Jurkat, Clone E6-1 (cell line): Measurements from ENCODE around the gene ZCCHC7.
"Not testable (repeated sequence)": the region's sequence is repeated elsewhere in the genome, so short reads cannot be mapped to it uniquely, and the experiment has no call there.

Source experiments
- DNase-seq: peaks from one replicate; pipeline ENCODE4 v3.0.0-alpha.2; 2011; ENCODE audit warnings: low read depth, low spot score
- H3K4me3 ChIP-seq: 2 replicates; pipeline ENCODE4 v1.5.1; 2011; ENCODE audit warnings: mild to moderate bottlenecking, low read length, control low read depth, moderate library complexity

ZCCHC7 gene

GRCh38 chr9:37198831-37199230 is 78.5 kb downstream of the ZCCHC7 start:
- H3K4me3 ChIP-seq: no peak overlapping the region
- no peak for DNase-seq

DNA sequence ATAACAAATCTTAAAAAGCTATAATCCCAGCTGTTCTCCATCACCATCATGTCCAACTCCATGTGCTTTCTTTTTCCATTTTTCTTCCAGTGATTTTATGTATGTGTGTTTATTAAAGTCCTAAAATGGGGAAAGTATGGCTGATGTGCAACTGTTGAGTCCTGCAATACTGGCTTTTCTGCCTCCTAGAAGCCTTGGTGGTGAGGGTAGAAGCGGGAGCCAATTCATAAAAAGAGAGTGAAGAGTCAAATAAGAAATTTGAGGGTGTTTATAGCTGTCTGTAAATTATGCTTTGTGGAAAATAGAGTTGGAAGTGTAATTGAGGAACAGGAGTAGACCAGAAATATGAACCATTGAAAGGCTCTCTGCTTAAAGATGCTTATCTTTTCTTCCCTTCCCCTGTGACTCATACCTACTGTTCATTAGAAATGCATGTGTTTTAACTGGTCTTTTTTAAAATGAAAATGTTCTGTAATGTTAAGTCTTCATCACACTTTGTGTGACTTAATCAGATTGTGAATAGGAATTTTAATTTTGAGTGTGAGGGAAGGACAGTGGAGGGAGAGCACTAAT is 80.1 kb downstream of the ZCCHC7 start:
- H3K4me3 ChIP-seq: no peak overlapping the region
- no peak for DNase-seq

DNA sequence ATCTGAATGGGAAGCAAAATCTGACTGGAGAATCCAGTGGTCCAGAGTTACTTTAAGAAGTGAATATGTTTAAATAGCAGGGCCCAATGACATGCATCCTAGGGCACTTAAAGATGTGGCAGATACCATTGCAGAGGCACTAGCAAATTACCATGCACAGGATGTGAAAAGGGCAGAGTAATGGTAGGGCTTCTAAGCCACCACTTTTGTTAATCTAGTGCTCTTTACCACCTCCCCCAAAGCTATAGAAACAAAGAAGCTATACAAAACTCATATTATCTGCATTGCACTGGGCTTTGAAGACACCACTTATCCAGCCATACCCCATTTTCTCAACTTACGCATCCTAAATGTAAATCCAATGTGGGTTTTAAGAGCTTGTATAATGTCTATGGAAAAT is 81.2 kb downstream of the ZCCHC7 start:
- no peak overlapping the region for H3K4me3 ChIP-seq
- peak; percentile 47 for DNase-seq

DNA sequence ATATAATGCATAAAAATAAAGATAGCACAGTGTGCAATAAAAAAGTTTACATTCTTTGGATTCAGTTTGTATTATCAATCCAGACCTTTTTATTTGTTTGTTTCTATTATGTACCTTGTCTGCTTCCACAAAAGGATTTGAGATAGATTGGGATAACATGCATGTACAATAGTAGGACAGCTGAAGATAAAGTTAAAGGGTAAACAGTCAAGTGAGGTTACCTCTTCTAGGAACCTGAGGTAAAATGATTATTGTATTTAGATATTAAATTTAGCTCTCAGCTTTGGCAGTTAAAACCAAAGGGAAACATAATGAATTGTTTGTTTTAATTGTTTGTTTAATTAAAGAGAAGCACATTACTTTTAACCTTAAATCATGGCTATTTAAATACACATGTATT is 81.7 kb downstream of the ZCCHC7 start:
- no peak for DNase-seq

GRCh38 chr9:37203456-37203855 is 83.1 kb downstream of the ZCCHC7 start:
- H3K4me3 ChIP-seq, DNase-seq: not testable (repeated sequence)

More for the DNA sequence above, 81.7 kb downstream of the ZCCHC7 start:
- H3K4me3 ChIP-seq: no peak overlapping the region

DNA sequence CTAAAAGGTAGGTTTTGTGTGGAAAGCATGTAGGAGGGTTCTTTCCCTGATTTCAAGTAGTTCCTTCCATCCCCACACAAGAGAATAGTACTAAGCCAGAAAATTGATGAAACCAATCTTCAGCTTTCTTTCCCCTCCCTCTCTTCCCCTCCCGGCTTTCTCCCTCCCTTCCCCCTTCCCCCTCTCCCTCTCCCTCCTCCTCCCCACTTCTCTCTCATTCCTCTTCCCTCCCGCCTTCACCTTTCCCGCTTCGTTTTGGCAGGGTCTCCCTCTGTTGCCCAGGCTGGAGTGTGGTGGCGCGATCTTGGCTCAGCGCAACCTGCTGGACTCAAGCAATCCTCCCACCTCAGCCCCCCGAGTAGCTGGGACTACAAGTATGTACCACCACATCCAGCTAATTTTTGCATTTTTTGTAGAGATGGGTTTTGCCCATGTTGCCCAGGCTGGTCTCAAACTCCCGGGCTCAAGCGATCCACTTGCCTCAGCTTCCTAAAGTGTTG is 85.8 kb downstream of the ZCCHC7 start:
- no peak for DNase-seq
- H3K4me3 ChIP-seq: no peak overlapping the region

GRCh38 chr9:37209431-37210386 is 89.3 kb downstream of the ZCCHC7 start:
- no peak for DNase-seq
- no peak overlapping the region for H3K4me3 ChIP-seq

DNA sequence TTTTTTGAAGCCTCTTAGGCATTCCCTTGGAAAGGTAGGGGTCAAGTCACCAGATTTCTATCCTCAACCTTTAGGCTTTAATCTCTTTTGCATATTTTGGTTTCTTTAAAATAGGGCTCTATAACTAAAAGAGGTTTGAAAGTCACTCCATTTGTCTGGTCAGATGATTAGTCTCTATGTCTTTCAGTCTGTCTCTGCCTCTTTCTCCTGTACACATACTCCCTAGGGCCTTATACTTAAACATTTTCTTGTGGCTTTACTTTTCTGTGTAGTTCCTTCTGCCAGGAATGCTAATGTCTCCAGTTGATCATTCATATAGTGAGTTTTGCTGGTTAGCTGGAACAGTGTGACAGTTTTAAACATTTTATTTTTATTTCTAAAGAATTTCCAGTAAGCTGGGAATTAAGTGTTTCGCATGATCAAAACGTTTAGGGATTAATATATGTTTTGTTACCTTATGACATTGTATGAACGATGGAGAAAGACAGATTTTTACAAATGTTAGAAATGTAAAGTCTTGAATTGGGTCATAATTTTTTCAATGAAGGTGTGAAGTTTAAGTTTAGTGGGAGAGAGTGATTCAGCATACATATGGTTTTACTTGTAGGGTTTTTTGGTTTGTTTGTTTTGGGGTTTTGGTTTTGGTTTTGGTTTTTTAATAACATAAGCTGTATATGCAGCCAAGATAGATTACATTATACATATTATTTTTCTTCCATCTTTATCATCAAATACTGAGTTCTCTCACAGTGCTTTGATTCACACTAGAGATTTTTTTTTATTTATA is 90.6 kb downstream of the ZCCHC7 start:
- no peak for DNase-seq

GRCh38 chr9:37212435-37212834 is 92.1 kb downstream of the ZCCHC7 start:
- H3K4me3 ChIP-seq: no peak overlapping the region
- no peak for DNase-seq

More for the DNA sequence above, 90.6 kb downstream of the ZCCHC7 start:
- H3K4me3 ChIP-seq: no peak overlapping the region

DNA sequence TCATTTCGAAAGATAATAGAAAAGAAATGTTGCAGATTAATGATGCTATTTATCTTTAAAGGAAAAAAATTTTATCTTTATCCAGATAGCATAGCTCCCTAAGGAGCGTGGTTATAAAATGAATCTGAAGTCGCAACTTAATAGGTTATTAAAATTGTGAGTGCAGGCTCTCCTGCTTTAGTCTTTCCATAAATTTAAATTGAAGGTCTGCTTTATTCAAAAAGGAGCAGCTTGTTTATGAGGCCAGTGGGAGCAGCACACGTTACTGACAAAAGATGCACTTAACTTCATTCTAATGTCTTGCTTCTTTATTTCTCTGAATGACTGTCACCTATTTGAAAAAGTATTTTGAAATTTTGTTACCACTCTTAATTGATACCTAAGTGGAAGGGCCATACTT is 95.0 kb downstream of the ZCCHC7 start:
- no peak overlapping the region for H3K4me3 ChIP-seq
- no peak for DNase-seq

DNA sequence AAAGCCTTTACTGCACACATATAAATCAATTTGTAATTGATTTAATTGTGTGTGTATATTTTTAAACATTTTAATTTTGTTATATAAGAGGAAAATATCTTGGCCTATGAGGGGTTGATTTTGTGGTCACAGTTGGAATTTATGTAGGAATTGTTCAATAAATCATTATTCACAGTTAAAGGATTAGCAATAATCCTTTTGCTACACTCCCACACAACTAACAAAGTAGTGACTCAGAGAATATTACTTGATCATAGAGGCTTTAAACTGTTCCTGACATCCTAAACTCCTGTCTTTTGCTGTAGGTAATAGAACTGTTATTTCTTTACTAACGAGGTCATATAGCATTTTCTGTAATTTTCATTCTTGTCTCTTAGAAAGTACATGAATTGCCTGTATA is 95.5 kb downstream of the ZCCHC7 start:
- no peak overlapping the region for H3K4me3 ChIP-seq
- no peak for DNase-seq

GRCh38 chr9:37217161-37217560 is 96.8 kb downstream of the ZCCHC7 start:
- H3K4me3 ChIP-seq: no peak overlapping the region
- no peak for DNase-seq

DNA sequence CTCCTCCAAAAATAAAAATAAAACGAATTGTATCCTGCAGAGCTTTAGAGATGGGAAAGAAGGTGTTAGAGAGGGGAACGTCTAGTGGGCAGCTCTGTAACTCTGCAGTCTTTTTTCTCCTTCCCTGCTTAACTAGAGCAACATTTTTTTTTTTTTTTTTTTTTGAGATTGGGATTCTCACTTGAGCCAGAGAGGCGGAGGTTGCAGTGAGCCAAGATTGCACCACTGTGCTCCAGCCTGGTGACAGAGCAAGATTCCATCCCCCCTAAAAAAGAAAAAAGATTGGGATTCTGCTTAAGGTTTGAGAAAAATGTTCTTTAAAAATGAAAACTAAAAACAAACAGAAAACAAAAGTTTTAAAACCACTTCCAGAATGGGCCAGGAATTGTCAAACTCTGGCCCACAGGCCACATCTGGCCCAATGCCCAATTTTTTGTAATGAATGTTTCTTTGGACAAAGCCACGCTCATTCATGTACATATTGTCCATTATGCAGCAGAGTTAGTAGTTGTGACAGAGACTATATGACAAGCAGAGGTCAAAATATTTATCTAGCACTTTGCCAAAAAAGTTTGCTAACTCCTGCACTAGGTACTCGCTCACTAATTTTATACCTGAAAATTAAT is 98.5 kb downstream of the ZCCHC7 start:
- DNase-seq: no peak
- no peak overlapping the region for H3K4me3 ChIP-seq

DNA sequence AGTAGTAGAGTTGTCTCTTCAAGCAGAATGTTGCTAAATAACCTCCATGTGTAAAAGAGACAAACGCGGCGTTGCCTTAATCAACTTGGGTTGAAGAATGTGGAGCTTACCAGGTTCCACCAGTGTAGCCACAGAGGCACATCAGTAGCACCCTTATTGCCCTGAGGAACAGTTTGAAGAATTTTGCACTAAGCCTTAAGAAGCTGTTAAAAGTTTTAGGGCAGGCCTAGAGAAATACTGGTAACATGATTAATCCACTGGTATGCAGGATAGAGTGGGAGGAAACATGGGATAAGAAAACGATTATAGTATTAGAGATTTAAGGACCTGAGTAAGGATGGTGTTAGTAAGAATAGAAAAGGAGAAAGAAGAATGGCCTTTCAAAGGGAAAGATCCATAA is 100.6 kb downstream of the ZCCHC7 start:
- no peak overlapping the region for H3K4me3 ChIP-seq
- DNase-seq: no peak

DNA sequence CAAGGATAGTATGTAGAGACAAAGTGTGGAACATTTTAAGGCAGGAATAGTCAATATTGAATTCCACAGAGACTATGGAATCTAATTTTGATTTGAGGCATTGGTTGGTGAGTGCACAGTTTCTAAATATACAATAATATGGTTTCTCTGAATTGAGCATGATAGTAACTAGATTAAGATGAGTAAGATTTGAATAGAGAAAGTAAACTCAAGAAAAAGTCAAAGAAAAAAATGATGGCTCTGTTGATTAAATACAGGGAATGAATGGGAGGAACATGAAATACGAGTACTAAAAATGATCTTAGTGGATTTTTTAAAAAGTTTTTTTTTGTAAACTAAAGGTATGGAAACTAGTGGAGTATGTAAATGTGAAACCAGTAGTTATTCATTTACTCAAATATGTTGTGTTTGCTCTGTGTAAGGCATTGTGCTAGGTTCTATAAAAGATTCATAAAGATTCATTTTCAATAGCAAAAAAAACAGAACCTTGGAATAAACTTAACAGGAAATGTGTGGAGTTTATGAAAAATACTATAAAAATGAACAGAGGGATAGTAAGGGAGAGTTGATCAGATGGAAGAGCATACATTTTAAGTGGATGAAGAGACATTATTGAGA is 101.2 kb downstream of the ZCCHC7 start:
- no peak for DNase-seq
- no peak overlapping the region for H3K4me3 ChIP-seq

- DNase-seq: no peak
These were observed 109.1 kb downstream of the ZCCHC7 start for GRCh38 chr9:37229455-37229854.

DNA sequence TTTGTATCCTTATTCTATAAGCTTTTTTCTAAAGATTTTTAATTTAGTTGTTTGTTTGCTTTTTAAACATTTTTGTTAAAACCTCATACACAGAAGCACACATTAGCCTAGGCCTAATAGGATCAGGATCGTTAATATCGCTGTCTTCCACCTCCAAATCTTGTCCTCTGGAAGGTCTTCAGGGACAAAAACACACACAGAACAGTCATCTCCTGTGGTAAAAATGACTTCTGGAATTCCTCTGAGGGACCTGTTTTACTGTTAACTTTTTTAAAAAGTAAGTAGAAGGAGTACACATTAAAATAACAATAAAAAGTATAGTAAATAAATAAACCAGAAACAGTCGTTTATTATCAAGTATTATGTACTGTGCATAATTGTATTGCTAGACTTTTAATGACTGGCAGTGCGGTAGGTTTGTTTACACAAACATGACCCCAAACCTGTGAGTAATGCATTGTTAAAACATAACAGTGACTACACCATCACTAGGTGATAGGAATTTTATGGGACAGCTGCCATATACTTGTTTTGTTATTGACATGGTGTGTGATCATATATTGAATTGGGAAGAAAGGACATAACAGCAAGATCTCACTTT is 109.6 kb downstream of the ZCCHC7 start:
- H3K4me3 ChIP-seq: no peak overlapping the region
- DNase-seq: no peak

More at GRCh38 chr9:37229455-37229854, 109.1 kb downstream of the ZCCHC7 start:
- H3K4me3 ChIP-seq: no peak overlapping the region

- no peak for DNase-seq
These were observed 116.4 kb downstream of the ZCCHC7 start for GRCh38 chr9:37236822-37237221.

More at GRCh38 chr9:37236822-37237221, 116.4 kb downstream of the ZCCHC7 start:
- no peak overlapping the region for H3K4me3 ChIP-seq
